HG02885 (cell line): Measurements from ENCODE around the gene TEX2.

Source experiments
- ATAC-seq: cut with Tn5 transposase; IDR thresholded peaks from one replicate; pipeline ENCODE4 v1.9.1; 2021; ENCODE audit warnings: mild to moderate bottlenecking; ENCODE audit not compliant: unreplicated experiment, poor library complexity

Gene TEX2

GRCh38 chr17:64269687-64270649, 6.9 kb upstream of the TEX2 start:
- no peak for ATAC-seq

- no peak for ATAC-seq
Observed at GRCh38 chr17:64264891-64265290, 1.8 kb upstream of the TEX2 start.

- ATAC-seq: peak; percentile 40
Observed at GRCh38 chr17:64262198-64262999, 661 bp downstream of the TEX2 start.

- no peak for ATAC-seq
Observed at GRCh38 chr17:64261417-64262145, 1.5 kb downstream of the TEX2 start.

- ATAC-seq: no peak
Observed at GRCh38 chr17:64260886-64261285, 2.2 kb downstream of the TEX2 start.

- ATAC-seq: no peak
Observed at GRCh38 chr17:64259922-64260321, 3.1 kb downstream of the TEX2 start.

- ATAC-seq: no peak
Observed at GRCh38 chr17:64259426-64259825, 3.6 kb downstream of the TEX2 start.

GRCh38 chr17:64256913-64257807, 5.9 kb downstream of the TEX2 start:
- no peak for ATAC-seq

- no peak for ATAC-seq
Observed at GRCh38 chr17:64255764-64256163, 7.3 kb downstream of the TEX2 start.

- ATAC-seq: no peak
Observed at GRCh38 chr17:64254755-64255154, 8.3 kb downstream of the TEX2 start.

GRCh38 chr17:64253470-64253869, 9.6 kb downstream of the TEX2 start:
- no peak for ATAC-seq

- no peak for ATAC-seq
Observed at GRCh38 chr17:64252831-64253230, 10.2 kb downstream of the TEX2 start.

- no peak for ATAC-seq
Observed at GRCh38 chr17:64250233-64250835, 12.7 kb downstream of the TEX2 start.

GRCh38 chr17:64247836-64248235, 15.2 kb downstream of the TEX2 start:
- no peak for ATAC-seq

- no peak for ATAC-seq
Observed at GRCh38 chr17:64245218-64246145, 17.6 kb downstream of the TEX2 start.

GRCh38 chr17:64244165-64244564, 18.9 kb downstream of the TEX2 start:
- ATAC-seq: no peak

- no peak for ATAC-seq
Observed at GRCh38 chr17:64243340-64243739, 19.7 kb downstream of the TEX2 start.

GRCh38 chr17:64242633-64243032, 20.4 kb downstream of the TEX2 start:
- ATAC-seq: no peak
